Activated T-cell treated with anti-CD3 and anti-CD28 coated beads, Interleukin-2, amount 50 U/mL, for 48 hours (primary cell): Measurements from ENCODE around the gene JAKMIP2.

ENCODE experiments used
- DNase-seq, 2 experiments: peaks; one replicate each; pipeline ENCODE4 v3.0.0-alpha.2; 2020

JAKMIP2 gene

GRCh38 chr5:147693233-147693632, 89.3 kb downstream of the JAKMIP2 start:
- no peak for DNase-seq

GRCh38 chr5:147691130-147691529, 91.4 kb downstream of the JAKMIP2 start:
- DNase-seq, result no peak

- DNase-seq, result no peak
These were observed 91.9 kb downstream of the JAKMIP2 start for GRCh38 chr5:147690595-147690994.

GRCh38 chr5:147689426-147689825, 93.1 kb downstream of the JAKMIP2 start:
- no peak for DNase-seq

GRCh38 chr5:147688656-147689356, 93.7 kb downstream of the JAKMIP2 start:
- DNase-seq, result no peak

- DNase-seq, result no peak
These were observed 95.4 kb downstream of the JAKMIP2 start for GRCh38 chr5:147687118-147687517.

GRCh38 chr5:147686421-147686820, 96.1 kb downstream of the JAKMIP2 start:
- no peak for DNase-seq

- DNase-seq, result no peak
These were observed 96.5 kb downstream of the JAKMIP2 start for GRCh38 chr5:147685993-147686392.

- DNase-seq, result no peak
These were observed 107.4 kb downstream of the JAKMIP2 start for GRCh38 chr5:147675168-147675567.

GRCh38 chr5:147674411-147674810, 108.1 kb downstream of the JAKMIP2 start:
- DNase-seq, result no peak

GRCh38 chr5:147673791-147674190, 108.7 kb downstream of the JAKMIP2 start:
- no peak for DNase-seq

GRCh38 chr5:147673266-147673665, 109.3 kb downstream of the JAKMIP2 start:
- no peak for DNase-seq

- DNase-seq, result no peak
These were observed 111.2 kb downstream of the JAKMIP2 start for GRCh38 chr5:147671365-147671764.

- no peak for DNase-seq
These were observed 111.7 kb downstream of the JAKMIP2 start for GRCh38 chr5:147670815-147671214.

- DNase-seq, result no peak
These were observed 113.2 kb downstream of the JAKMIP2 start for GRCh38 chr5:147669169-147669869.

GRCh38 chr5:147668385-147668784, 114.1 kb downstream of the JAKMIP2 start:
- DNase-seq, result no peak

- DNase-seq, result no peak
These were observed 115.2 kb downstream of the JAKMIP2 start for GRCh38 chr5:147667363-147667762.

GRCh38 chr5:147666419-147666818, 116.1 kb downstream of the JAKMIP2 start:
- DNase-seq, result no peak

- no peak for DNase-seq
These were observed 121.0 kb downstream of the JAKMIP2 start for GRCh38 chr5:147661541-147661940.

GRCh38 chr5:147659166-147659929, 123.2 kb downstream of the JAKMIP2 start:
- no peak for DNase-seq

GRCh38 chr5:147658293-147658932, 124.1 kb downstream of the JAKMIP2 start:
- no peak for DNase-seq

- no peak for DNase-seq
These were observed 133.9 kb downstream of the JAKMIP2 start for GRCh38 chr5:147648597-147648996.

GRCh38 chr5:147645197-147645596, 137.3 kb downstream of the JAKMIP2 start:
- DNase-seq, result no peak
